Activated T-cell treated with anti-CD3 and anti-CD28 coated beads, Interleukin-2, amount 50 U/mL, for 4 hours (primary cell): ENCODE measurements around the gene CALHM2. TPM values are rescaled to one million over a fixed set of nuclear protein-coding genes. Genes with fewer than 3 reads are reported as not detected.

Experiments
- ATAC-seq, 2 donors: fragments of 200-7000 bp; cut with Tn5 transposase; one replicate each; pipeline ENCODE4 v1.10.0; 2021
- DNase-seq: peaks from one replicate; pipeline ENCODE4 v3.0.0-alpha.2; 2020
- H3K27me3 Mint-ChIP-seq: one replicate; pipeline ENCODE4 v1.8.0; 2021; ENCODE audit warnings: low read depth, mixed read lengths
- H3K36me3 Mint-ChIP-seq: one replicate; pipeline ENCODE4 v1.8.0; 2022; ENCODE audit warnings: mixed read lengths; ENCODE audit not compliant: insufficient read depth
- H3K4me1 Mint-ChIP-seq: one replicate; pipeline ENCODE4 v1.8.0; 2021; ENCODE audit warnings: low read depth, mixed read lengths
- H3K4me3 Mint-ChIP-seq: one replicate; pipeline ENCODE4 v1.8.0; 2021; ENCODE audit warnings: mild to moderate bottlenecking, moderate library complexity, mixed read lengths
- H3K9me3 Mint-ChIP-seq: one replicate; pipeline ENCODE4 v1.8.0; 2021; ENCODE audit warnings: mixed read lengths
- total RNA-seq, 3 donors: library from RNA; stranded (reverse); gene quantifications; one replicate each; pipeline ENCODE4 v1.2.1, GENCODE V29; 2021

Gene CALHM2
- total RNA-seq, 3 donors from 2014 or later, result 2.8 to 6.0 (median 3.8) TPM

- ATAC-seq (no peak), DNase-seq (no peak)
- peaks cover 50% of the 10 kb centered on the region for H3K4me1 Mint-ChIP-seq
- H3K27me3 Mint-ChIP-seq, result no peaks in the 10 kb centered on the region
- H3K36me3 Mint-ChIP-seq, result peaks cover 21% of the 10 kb centered on the region
- no peaks in the 10 kb centered on the region for H3K9me3 Mint-ChIP-seq
- peak overlapping the region; percentile 44 for H3K4me3 Mint-ChIP-seq
Observed at GRCh38 chr10:103449208-103450144, 2.7 kb downstream of the CALHM2 start.

- Mint-ChIP-seq H3K36me3 (peaks cover 27% of the 10 kb centered on the region), H3K9me3 (no peaks in the 10 kb centered on the region), H3K27me3 (no peaks in the 10 kb centered on the region), H3K4me3 (peak overlapping the region; percentile 29), H3K4me1 (peaks cover 48% of the 10 kb centered on the region)
- ATAC-seq (no peak), DNase-seq (no peak)
Observed at GRCh38 chr10:103448746-103449145, 3.4 kb downstream of the CALHM2 start.

- no peaks in the 10 kb centered on the region for H3K9me3 Mint-ChIP-seq
- no peak overlapping the region for H3K4me3 Mint-ChIP-seq
- no peaks in the 10 kb centered on the region for H3K27me3 Mint-ChIP-seq
- H3K36me3 Mint-ChIP-seq, result peaks cover 40% of the 10 kb centered on the region
- H3K4me1 Mint-ChIP-seq, result peaks cover 36% of the 10 kb centered on the region
- DNase-seq (no peak), ATAC-seq (no peak)
Observed at GRCh38 chr10:103447187-103447586, 5.0 kb downstream of the CALHM2 start.

- peaks cover 45% of the 10 kb centered on the region for H3K36me3 Mint-ChIP-seq
- DNase-seq (no peak), ATAC-seq (no peak)
- no peaks in the 10 kb centered on the region for H3K9me3 Mint-ChIP-seq
- peaks cover 30% of the 10 kb centered on the region for H3K4me1 Mint-ChIP-seq
- no peaks in the 10 kb centered on the region for H3K27me3 Mint-ChIP-seq
- H3K4me3 Mint-ChIP-seq, result no peak overlapping the region
Observed at GRCh38 chr10:103445767-103446567, 6.2 kb downstream of the CALHM2 start.

GRCh38 chr10:103445366-103445765 is 6.8 kb downstream of the CALHM2 start:
- DNase-seq, result no peak
- H3K9me3 Mint-ChIP-seq, result no peaks in the 10 kb centered on the region
- H3K4me1 Mint-ChIP-seq, result peaks cover 24% of the 10 kb centered on the region

DNA sequence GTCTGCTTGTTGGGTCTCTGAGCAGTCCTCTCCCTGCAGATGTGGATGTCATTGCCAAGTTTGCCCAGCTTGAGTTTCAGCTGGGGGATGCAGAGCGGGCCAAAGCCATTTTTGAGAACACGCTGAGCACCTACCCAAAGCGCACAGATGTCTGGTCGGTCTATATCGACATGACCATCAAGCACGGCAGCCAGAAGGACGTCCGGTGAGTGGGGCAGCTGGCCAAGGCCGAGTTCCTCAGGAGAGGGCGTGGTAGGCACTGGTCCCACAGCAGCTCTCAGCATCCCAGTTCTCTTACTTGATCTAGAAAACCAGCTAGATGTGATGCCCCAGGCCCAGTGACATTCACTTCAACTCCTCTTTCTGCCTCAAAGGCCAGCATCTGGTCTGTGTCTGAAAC is 7.7 kb downstream of the CALHM2 start:
- Mint-ChIP-seq H3K27me3 (no peaks in the 10 kb centered on the region), H3K4me1 (peaks cover 15% of the 10 kb centered on the region), H3K9me3 (no peaks in the 10 kb centered on the region), H3K4me3 (no peak overlapping the region), H3K36me3 (peaks cover 54% of the 10 kb centered on the region)
- no peak for DNase-seq
- ATAC-seq, result no peak

More at GRCh38 chr10:103445366-103445765, 6.8 kb downstream of the CALHM2 start:
- no peak for ATAC-seq
- Mint-ChIP-seq H3K27me3 (no peaks in the 10 kb centered on the region), H3K36me3 (peaks cover 45% of the 10 kb centered on the region), H3K4me3 (no peak overlapping the region)

DNA sequence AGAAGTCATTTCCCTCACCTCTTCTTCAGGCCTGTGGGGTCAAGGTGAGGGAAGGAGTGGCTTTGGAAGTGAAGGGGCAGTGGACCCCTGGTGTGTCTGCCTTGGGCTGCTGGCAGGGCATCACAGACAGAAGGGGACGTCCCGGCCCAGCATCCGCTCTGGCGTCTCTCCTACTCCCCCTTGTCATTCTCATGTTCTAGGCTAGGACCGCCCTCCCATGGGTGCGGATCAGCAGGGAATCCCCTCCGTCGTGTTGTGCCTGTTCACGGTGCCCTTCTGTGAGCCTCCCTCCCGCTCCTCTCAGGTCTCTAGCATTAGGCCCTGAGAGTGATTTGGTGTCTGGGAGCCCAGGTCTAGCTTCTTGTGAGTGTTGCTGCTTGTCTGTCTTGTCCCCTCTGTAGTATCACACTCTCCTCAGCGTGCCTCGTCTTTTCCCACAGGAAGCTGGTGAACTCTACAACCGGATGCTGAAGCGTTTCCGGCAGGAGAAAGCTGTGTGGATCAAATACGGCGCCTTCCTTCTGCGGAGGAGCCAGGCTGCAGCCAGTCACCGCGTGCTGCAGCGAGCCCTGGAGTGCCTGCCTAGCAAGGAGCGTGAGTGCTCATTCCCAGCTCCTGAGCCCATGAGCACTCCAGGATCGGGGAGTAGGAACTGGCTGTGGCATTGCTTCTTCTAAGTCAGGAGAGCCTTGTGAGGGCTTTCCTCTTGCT is 8.5 kb downstream of the CALHM2 start:
- H3K27me3 Mint-ChIP-seq, result no peaks in the 10 kb centered on the region
- DNase-seq (no peak), ATAC-seq (no peak)
- no peaks in the 10 kb centered on the region for H3K9me3 Mint-ChIP-seq
- no peak overlapping the region for H3K4me3 Mint-ChIP-seq
- peaks cover 48% of the 10 kb centered on the region for H3K36me3 Mint-ChIP-seq
- H3K4me1 Mint-ChIP-seq, result peaks cover 7% of the 10 kb centered on the region

DNA sequence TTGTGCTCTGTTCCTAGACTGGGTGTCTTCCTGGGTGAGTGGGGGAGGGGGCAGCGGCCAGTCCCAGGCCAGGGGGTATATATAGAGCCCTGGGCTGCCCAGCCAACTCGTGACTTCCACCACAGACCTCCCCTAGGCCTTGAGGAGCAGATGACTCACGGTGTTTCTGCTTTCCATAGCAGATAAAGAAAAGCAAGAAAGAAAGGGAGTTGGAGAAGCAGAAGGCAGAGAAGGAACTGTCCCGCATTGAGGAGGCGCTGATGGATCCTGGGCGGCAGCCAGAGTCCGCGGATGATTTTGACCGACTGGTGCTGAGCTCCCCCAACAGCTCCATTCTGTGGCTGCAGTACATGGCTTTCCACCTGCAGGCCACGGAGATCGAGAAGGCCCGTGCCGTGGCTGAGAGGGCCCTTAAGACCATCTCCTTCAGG is 10.1 kb downstream of the CALHM2 start:
- ATAC-seq (no peak), DNase-seq (no peak)
- Mint-ChIP-seq H3K9me3 (no peaks in the 10 kb centered on the region), H3K27me3 (no peaks in the 10 kb centered on the region), H3K36me3 (peaks cover 45% of the 10 kb centered on the region), H3K4me1 (no peaks in the 10 kb centered on the region), H3K4me3 (no peak overlapping the region)

- Mint-ChIP-seq H3K27me3 (no peaks in the 10 kb centered on the region), H3K9me3 (no peaks in the 10 kb centered on the region), H3K4me3 (no peak overlapping the region), H3K4me1 (no peaks in the 10 kb centered on the region), H3K36me3 (peaks cover 48% of the 10 kb centered on the region)
- ATAC-seq (no peak), DNase-seq (no peak)
Observed at GRCh38 chr10:103441611-103442010, 10.6 kb downstream of the CALHM2 start.

DNA sequence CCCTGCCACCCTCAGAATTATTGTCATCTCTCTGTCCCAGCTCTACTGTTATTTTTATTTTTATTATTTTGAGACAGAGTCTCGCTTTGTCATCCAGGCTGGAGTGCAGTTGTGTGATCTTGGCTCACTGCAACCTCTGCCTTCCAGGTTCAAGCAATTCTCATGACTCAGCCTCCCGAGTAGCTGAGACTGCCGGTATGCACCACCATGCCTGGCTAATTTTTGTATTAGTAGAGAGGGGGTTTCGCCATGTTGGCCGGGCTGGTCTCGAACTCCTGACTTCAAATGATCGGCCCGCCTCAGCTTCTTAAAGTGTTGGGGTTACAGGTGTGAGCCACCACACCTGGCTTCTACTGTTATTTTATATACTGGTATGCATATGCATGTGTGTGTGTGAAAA is 11.0 kb downstream of the CALHM2 start:
- Mint-ChIP-seq H3K36me3 (peaks cover 51% of the 10 kb centered on the region), H3K4me3 (no peak overlapping the region), H3K9me3 (no peaks in the 10 kb centered on the region), H3K27me3 (no peaks in the 10 kb centered on the region), H3K4me1 (no peaks in the 10 kb centered on the region)
- ATAC-seq (no peak), DNase-seq (no peak)

GRCh38 chr10:103440416-103440815 is 11.8 kb downstream of the CALHM2 start:
- peaks cover 53% of the 10 kb centered on the region for H3K36me3 Mint-ChIP-seq
- ATAC-seq (no peak), DNase-seq (no peak)
- no peaks in the 10 kb centered on the region for H3K27me3 Mint-ChIP-seq
- no peaks in the 10 kb centered on the region for H3K9me3 Mint-ChIP-seq
- no peak overlapping the region for H3K4me3 Mint-ChIP-seq
- no peaks in the 10 kb centered on the region for H3K4me1 Mint-ChIP-seq

DNA sequence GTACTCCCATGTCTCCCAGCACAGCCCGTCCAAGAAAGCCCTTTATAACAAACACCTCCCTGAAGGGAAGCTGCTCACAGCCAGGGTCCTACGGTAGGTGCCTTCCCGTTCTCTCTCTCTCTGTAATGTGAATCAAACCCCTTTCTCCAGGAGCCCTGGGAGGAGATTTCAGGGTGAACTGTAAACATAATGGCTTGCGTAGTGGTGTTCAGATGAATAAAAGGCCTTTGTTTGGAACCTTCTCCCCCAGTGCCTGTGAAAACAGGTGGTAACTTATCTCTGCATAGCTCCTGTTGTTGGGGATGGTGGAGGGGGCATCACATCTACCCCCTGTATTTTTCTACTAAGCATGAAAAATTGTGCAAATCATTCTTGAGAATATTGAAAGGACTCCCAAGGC is 12.4 kb downstream of the CALHM2 start:
- Mint-ChIP-seq H3K4me1 (no peaks in the 10 kb centered on the region), H3K4me3 (no peak overlapping the region), H3K36me3 (peaks cover 49% of the 10 kb centered on the region), H3K27me3 (no peaks in the 10 kb centered on the region), H3K9me3 (no peaks in the 10 kb centered on the region)
- ATAC-seq, result no peak
- DNase-seq, result no peak

DNA sequence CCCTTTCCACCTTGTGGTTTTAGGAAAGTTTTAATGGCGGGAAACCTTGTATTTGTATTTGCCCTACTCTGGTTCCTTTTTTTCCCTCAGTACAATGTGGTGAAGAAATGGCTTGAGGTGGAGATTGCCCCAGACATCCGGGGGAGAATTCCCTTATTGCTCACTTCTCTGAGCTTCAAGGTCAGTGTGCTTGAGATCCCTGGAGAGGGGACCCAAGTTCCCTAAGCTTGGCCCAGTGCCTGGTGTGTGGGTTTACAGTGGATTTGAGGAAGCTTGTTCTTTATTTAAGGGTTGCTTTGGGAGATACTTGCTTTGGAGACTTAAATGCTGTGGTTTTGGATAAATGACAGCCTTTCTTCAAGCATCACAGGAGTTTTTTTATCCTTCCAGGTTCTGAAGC is 18.3 kb downstream of the CALHM2 start:
- peaks cover 36% of the 10 kb centered on the region for H3K36me3 Mint-ChIP-seq
- no peaks in the 10 kb centered on the region for H3K27me3 Mint-ChIP-seq
- DNase-seq (no peak), ATAC-seq (no peak)
- peaks cover 17% of the 10 kb centered on the region for H3K4me1 Mint-ChIP-seq
- H3K9me3 Mint-ChIP-seq, result no peaks in the 10 kb centered on the region
- H3K4me3 Mint-ChIP-seq, result no peak overlapping the region

DNA sequence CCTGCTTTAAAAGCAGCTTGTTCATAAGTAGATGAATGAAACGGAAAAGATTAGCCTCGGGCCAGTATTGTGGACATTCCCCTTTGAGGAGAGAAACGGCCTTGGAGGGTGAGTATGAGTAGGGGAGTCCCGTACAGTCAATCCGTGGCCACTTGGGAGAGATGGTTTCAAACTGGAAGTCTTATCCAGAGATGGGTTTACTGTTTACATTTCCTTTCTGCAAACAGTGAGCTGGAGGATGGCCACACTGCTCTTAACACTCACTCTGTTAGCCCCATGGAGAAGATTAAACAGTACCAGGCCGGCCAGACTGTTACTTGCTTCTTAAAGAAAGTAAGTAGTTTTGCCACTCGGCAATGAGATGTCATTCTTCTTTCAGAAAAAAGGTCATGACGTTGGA is 20.3 kb downstream of the CALHM2 start:
- Mint-ChIP-seq H3K27me3 (no peaks in the 10 kb centered on the region), H3K36me3 (peaks cover 41% of the 10 kb centered on the region), H3K4me1 (peaks cover 33% of the 10 kb centered on the region), H3K9me3 (no peaks in the 10 kb centered on the region), H3K4me3 (no peak overlapping the region)
- ATAC-seq (no peak), DNase-seq (no peak)
